ENCODE data around the gene RBL2. TPM values are rescaled to one million over a fixed set of nuclear protein-coding genes. Genes with fewer than 3 reads are reported as not detected.

The RBL2 gene
- total RNA-seq, 2 experiments from 2014 or later: 102 TPM

- Histone ChIP-seq H3K27me3 (ENCODE audit: control insufficient read depth in 1 of 2, insufficient read depth in 2 of 2, low read length in 2 of 2) (no peaks in the 10 kb centered on the region), H3K27ac (ENCODE audit: low read depth in 1 of 2, low read length in 2 of 2) (no peak overlapping the region), H3K4me3 (ENCODE audit: low read length) (no peak overlapping the region), H3K36me3 (ENCODE audit: insufficient read depth, low read length) (no peaks in the 10 kb centered on the region), H3K4me1 (ENCODE audit: insufficient read depth, low read length) (no peaks in the 10 kb centered on the region), H3K9me3 (ENCODE audit: control insufficient read depth in 1 of 2, insufficient read depth in 1 of 2, low read length in 2 of 2) (no peaks in the 10 kb centered on the region)
- no peaks in the 10 kb centered on the region for H3K36me3 Mint-ChIP-seq (ENCODE audit: low read depth)
- H3K4me1 Mint-ChIP-seq (ENCODE audit: low read depth): peaks cover 5% of the 10 kb centered on the region
- H3K9me3 Mint-ChIP-seq: no peaks in the 10 kb centered on the region
- intact Hi-C loops (cut with DNase I, micrococcal nuclease): no loop called here
- DNase-seq (no peak), ATAC-seq (ENCODE audit: poor library complexity) (no peak)
- no peak for TF ChIP-seq CTCF (IDR thresholded peaks at IDR 0.05)
- H3K27ac Mint-ChIP-seq: no peak overlapping the region
- ChIA-PET CTCF (interaction anchor here (1.2 kb wide), 1 partner anchor 20 kb away, joined by 3 read pairs; no protein-coding TSS in a partner anchor), POLR2A (no interaction called here)
- no peak overlapping the region for H3K4me3 Mint-ChIP-seq
- no peaks in the 10 kb centered on the region for H3K27me3 Mint-ChIP-seq
Measured at GRCh38 chr16:53529513-53529912, 95.2 kb downstream of the RBL2 start.

DNA sequence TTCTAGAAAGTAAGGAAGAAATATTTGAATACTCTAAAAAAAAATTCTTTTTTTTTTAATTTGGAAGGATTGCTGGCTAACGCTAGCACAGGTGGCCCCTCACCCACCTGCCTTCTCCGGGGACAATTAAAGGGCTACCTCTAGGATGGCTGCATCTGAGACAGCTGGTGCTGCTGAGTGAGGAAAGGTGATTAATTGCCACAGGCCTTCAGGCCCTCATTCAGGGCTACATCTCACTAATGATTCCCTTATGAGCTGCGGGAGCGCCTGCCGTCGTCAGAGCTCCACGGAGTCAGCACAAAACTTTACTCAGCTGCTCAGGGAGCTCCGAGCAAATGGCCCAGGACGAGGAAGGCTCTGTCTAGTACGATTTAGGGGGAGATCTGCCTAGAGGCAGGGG lies 95.8 kb downstream of the RBL2 start:
- CTCF ChIA-PET: no interaction called here
- DNase-seq (no peak), ATAC-seq (ENCODE audit: poor library complexity) (no peak)
- no peaks in the 10 kb centered on the region for H3K9me3 Mint-ChIP-seq
- Histone ChIP-seq H3K27ac (ENCODE audit: low read depth in 1 of 2, low read length in 2 of 2) (no peak overlapping the region), H3K9me3 (ENCODE audit: control insufficient read depth in 1 of 2, insufficient read depth in 1 of 2, low read length in 2 of 2) (no peaks in the 10 kb centered on the region), H3K36me3 (ENCODE audit: insufficient read depth, low read length) (no peaks in the 10 kb centered on the region), H3K4me3 (ENCODE audit: low read length) (no peak overlapping the region), H3K4me1 (ENCODE audit: insufficient read depth, low read length) (no peaks in the 10 kb centered on the region), H3K27me3 (ENCODE audit: control insufficient read depth in 1 of 2, insufficient read depth in 2 of 2, low read length in 2 of 2) (no peaks in the 10 kb centered on the region)
- no peaks in the 10 kb centered on the region for H3K27me3 Mint-ChIP-seq
- H3K27ac Mint-ChIP-seq: no peak overlapping the region
- H3K4me1 Mint-ChIP-seq (ENCODE audit: low read depth): peaks cover 5% of the 10 kb centered on the region
- no peak for TF ChIP-seq CTCF (IDR thresholded peaks at IDR 0.05)
- H3K4me3 Mint-ChIP-seq: no peak overlapping the region
- H3K36me3 Mint-ChIP-seq (ENCODE audit: low read depth): no peaks in the 10 kb centered on the region
- POLR2A ChIA-PET: no interaction called here
- intact Hi-C loops (cut with DNase I, micrococcal nuclease): no loop called here

DNA sequence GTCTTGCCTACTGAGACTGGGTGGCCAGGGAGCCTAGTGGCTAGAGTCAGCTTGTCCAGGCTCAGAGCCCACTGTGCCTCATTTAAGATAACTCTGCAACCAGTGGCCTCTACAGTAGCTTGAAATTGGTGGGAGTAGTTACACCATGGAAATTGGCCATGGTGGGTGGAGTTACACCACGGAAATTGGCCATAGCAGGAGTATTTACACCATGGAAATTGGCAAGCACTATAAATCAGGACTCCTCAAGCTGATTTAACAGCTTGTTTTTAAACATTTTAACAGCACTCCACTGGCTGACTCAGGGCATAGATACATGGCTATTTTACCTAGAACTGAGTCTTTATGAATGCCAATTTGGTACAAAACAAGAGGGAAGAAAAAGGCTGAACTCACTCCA lies 96.5 kb downstream of the RBL2 start:
- intact Hi-C loops (cut with DNase I, micrococcal nuclease): no loop called here
- CTCF ChIA-PET: no interaction called here
- Mint-ChIP-seq H3K27ac (no peak overlapping the region), H3K9me3 (no peaks in the 10 kb centered on the region), H3K36me3 (ENCODE audit: low read depth) (no peaks in the 10 kb centered on the region), H3K4me1 (ENCODE audit: low read depth) (peaks cover 5% of the 10 kb centered on the region), H3K27me3 (no peaks in the 10 kb centered on the region), H3K4me3 (no peak overlapping the region)
- no peak for TF ChIP-seq CTCF (IDR thresholded peaks at IDR 0.05)
- Histone ChIP-seq H3K27me3 (ENCODE audit: control insufficient read depth in 1 of 2, insufficient read depth in 2 of 2, low read length in 2 of 2) (no peaks in the 10 kb centered on the region), H3K36me3 (ENCODE audit: insufficient read depth, low read length) (no peaks in the 10 kb centered on the region), H3K27ac (ENCODE audit: low read depth in 1 of 2, low read length in 2 of 2) (no peak overlapping the region), H3K9me3 (ENCODE audit: control insufficient read depth in 1 of 2, insufficient read depth in 1 of 2, low read length in 2 of 2) (no peaks in the 10 kb centered on the region), H3K4me1 (ENCODE audit: insufficient read depth, low read length) (no peaks in the 10 kb centered on the region), H3K4me3 (ENCODE audit: low read length) (no peak overlapping the region)
- DNase-seq (no peak), ATAC-seq (ENCODE audit: poor library complexity) (no peak)
- POLR2A ChIA-PET: interaction anchor here (0.6 kb wide), 1 partner anchor 15 kb away, joined by 3 read pairs; no protein-coding TSS in a partner anchor
